ENCODE results near the gene C4BPB. TPM values are rescaled to one million over a fixed set of nuclear protein-coding genes. Genes with fewer than 3 reads are reported as not detected.

C4BPB gene
- total RNA-seq, 1 donor: 0.84 TPM

DNA sequence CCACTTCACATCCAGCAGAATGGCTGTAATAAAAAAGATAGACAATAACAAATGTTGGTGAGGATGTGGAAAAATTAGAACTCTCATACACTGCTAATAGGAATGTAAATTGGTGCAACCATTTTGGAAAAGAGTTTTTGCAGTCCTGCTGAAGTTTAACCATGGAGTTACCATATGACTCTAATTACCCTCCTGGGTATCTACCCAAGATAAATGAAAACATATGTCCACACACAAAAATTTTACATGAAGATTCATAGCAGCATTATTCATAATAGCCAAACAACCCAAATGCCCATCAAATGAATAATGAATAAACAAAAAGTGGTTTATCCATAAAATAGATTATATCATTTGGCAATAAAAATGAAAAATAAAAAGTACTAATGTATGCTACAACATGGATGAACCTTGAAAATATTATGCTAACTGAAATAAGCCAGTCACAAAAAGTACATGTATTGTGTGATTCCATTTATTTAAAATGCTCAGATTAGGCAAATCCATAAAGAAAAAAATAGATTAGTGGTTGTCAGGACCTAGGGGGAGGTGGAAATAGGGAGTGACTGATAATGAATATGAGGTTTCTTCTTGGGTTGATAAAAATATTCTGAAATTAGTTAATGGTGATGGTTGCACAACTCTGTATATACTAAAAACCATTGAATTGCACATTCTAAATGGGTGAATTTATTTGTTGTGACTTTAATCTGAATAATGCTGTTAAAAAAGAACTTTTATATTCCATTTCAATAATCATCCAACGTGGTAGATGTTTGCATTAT, 41.8 kb downstream of the C4BPB start:
- H3K4me3 ChIP-seq (ENCODE audit: low read length): no peak overlapping the region
- H3K4me1 ChIP-seq (ENCODE audit: insufficient read depth, low read length): peaks cover 15% of the 10 kb centered on the region
- H3K27me3 ChIP-seq (ENCODE audit: insufficient read depth, low read length): no peaks in the 10 kb centered on the region
- peaks cover 37% of the 10 kb centered on the region for H3K9me3 ChIP-seq (ENCODE audit: low read depth, low read length)

DNA sequence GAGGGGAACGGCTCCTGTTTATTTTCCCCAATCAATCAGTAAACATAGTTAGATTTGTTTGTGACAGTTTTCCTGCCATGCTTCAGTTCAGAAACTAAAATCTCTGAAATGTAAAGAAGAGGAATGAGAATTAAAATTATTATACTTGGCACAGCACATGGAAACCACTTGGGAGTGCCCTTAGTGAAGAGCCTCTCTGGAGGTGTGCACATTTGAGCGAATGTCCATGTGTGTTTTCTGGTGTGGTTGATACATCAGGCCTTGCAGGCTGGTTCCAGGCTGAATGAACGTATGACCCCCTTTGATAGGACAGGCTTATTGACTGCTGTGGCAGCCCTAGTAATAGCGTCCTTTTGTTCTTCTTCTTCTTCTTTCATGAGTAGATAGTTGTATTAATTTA, 42.5 kb downstream of the C4BPB start:
- H3K27me3 ChIP-seq (ENCODE audit: insufficient read depth, low read length): no peaks in the 10 kb centered on the region
- peaks cover 20% of the 10 kb centered on the region for H3K4me1 ChIP-seq (ENCODE audit: insufficient read depth, low read length)
- H3K4me3 ChIP-seq (ENCODE audit: low read length): no peak overlapping the region
- peaks cover 37% of the 10 kb centered on the region for H3K9me3 ChIP-seq (ENCODE audit: low read depth, low read length)

DNA sequence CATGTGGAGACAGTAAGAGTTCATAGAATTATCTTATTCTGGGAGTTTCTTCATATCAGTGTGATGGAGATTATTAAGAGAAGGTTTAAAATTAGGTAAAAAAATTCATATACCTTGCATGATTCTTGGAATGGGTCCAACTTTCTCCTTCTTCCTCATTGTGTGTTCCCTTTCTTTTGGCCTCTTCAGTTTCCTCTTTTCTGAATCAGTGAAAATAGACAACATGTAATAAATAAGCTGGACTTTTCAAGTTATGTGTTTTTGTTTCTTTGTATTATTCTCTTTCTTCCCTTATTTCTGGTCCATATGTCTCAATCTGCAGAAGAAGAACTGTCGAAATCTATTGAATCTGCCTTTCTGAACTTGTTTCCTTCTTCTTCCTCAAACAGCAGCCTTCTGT, 45.9 kb downstream of the C4BPB start:
- H3K4me3 ChIP-seq (ENCODE audit: low read length): no peak overlapping the region

DNA sequence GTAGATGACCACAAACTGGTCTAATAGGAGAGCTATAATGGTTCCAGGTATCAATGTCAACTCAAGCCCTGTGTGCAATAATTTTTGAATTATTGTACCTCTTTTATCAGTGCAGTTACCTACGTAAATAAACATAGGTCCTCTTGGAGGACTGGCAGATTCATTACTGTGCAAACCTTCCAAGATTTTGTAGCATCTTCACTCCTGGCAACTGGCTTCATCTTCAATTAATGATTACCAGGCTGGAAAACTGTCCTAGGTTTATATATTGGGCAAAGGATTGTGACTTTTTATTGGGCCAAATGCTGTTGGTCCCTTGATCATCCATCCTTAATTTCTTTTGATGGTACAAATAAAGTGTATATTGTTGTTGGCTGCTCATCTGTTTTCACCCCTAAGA, 51.0 kb downstream of the C4BPB start:
- Histone ChIP-seq H3K4me1 (ENCODE audit: insufficient read depth, low read length) (peaks cover 13% of the 10 kb centered on the region), H3K9me3 (ENCODE audit: low read depth, low read length) (no peaks in the 10 kb centered on the region), H3K27me3 (ENCODE audit: insufficient read depth, low read length) (no peaks in the 10 kb centered on the region), H3K4me3 (ENCODE audit: low read length) (no peak overlapping the region)

More for the DNA sequence above, 45.9 kb downstream of the C4BPB start:
- H3K4me1 ChIP-seq (ENCODE audit: insufficient read depth, low read length): peaks cover 20% of the 10 kb centered on the region
- no peaks in the 10 kb centered on the region for H3K27me3 ChIP-seq (ENCODE audit: insufficient read depth, low read length)
- H3K9me3 ChIP-seq (ENCODE audit: low read depth, low read length): peaks cover 13% of the 10 kb centered on the region

DNA sequence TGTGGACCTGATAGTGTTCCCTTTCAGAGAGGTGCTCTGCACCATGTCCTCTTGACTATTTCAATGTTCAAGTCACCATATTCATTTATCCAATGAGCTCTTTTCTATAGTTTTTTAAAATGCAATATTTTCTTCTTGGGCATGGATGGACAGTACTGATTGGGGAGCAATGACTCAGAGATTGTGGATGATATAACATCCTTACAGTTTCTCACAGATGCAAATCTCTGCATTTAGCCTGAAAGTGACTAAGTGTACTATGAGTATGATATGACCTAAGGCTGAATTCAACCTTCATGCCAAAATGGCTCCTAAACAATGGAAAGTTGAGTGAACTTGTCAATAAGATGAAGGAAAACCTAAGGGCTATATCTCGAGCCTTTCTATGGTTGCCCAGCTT, 51.9 kb downstream of the C4BPB start:
- peaks cover 10% of the 10 kb centered on the region for H3K4me1 ChIP-seq (ENCODE audit: insufficient read depth, low read length)
- no peaks in the 10 kb centered on the region for H3K27me3 ChIP-seq (ENCODE audit: insufficient read depth, low read length)
- H3K9me3 ChIP-seq (ENCODE audit: low read depth, low read length): no peaks in the 10 kb centered on the region
- no peak overlapping the region for H3K4me3 ChIP-seq (ENCODE audit: low read length)

DNA sequence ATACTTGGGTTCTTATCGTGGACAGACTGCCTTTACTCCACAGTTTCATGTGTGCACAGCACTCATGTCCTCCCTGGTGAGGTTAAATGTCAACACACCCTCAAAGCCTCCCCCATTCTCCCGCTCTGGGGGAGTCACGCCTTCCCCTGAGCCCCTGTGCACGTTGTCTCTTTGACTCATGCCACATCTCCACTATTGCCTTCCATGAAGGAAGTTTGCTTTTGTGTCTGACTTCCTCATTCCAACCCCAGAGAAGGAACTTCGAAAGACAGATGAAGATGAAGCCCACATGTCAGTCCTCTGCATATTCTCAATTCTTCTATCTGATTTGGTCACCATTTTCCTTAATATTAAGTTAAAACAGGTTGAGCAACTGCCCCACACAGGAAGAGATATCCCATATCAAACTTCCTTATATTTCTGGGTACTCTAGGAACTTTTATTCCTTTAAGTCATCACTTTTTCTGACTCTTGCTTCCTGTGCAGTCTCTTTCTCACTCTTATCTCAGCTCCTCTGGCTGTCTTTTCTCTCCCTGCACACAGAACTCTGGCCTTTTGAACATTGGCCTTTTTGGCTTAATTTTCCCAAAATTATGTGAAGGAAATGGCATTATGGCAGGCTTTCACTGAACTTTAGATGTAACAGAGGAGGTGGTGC, 56.9 kb downstream of the C4BPB start:
- Histone ChIP-seq H3K27me3 (ENCODE audit: insufficient read depth, low read length) (no peaks in the 10 kb centered on the region), H3K4me3 (ENCODE audit: low read length) (no peak overlapping the region), H3K4me1 (ENCODE audit: insufficient read depth, low read length) (peaks cover 11% of the 10 kb centered on the region), H3K9me3 (ENCODE audit: low read depth, low read length) (no peaks in the 10 kb centered on the region)

Other genes with a start within 250 kb of the C4BPB start
- gene IL20, start 223.2 kb upstream of the C4BPB start, total RNA-seq: not detected
- gene IL24, start 191.4 kb upstream of the C4BPB start, total RNA-seq: 0.10 TPM
- gene FCMR, start 166.9 kb upstream of the C4BPB start, total RNA-seq: 117 TPM
- not detected for gene PIGR, start 142.4 kb upstream of the C4BPB start, total RNA-seq
- not detected for gene FCAMR, start 118.4 kb upstream of the C4BPB start, total RNA-seq
- 0.63 TPM for gene C1orf116, start 56.1 kb upstream of the C4BPB start, total RNA-seq
- 44.5 TPM for gene YOD1, start 37.7 kb upstream of the C4BPB start, total RNA-seq
- gene PFKFB2, start 35.6 kb upstream of the C4BPB start, total RNA-seq: 5.1 TPM
- 0.10 TPM for gene C4BPA, start 15.4 kb downstream of the C4BPB start, total RNA-seq
- 202 TPM for gene CD55, start 232.8 kb downstream of the C4BPB start, total RNA-seq